Prostate gland (tissue), 2 donors: ENCODE data around the gene DHX30. TPM values are rescaled to one million over a fixed set of nuclear protein-coding genes. Genes with fewer than 3 reads are reported as not detected.

Source experiments
- DNase-seq: peaks from one replicate; pipeline ENCODE4 v3.0.0-alpha.2; 2019; ENCODE audit warnings: low spot score
- H3K27ac ChIP-seq, 2 donors: fragments of 200-600 bp; sonication (generic); 2 replicates each; pipeline ENCODE4 v1.5.1; 2017 to 2019
- H3K27me3 ChIP-seq: fragments of 200-600 bp; sonication (generic); replicated peaks from 2 replicates; pipeline ENCODE4 v1.5.1; 2019; ENCODE audit not compliant: insufficient read depth
- H3K36me3 ChIP-seq, 2 donors: fragments of 200-600 bp; sonication (generic); 1 replicate in 1 of 2; 2 replicates in 1 of 2; pipeline versions ENCODE4 v1.5.1 to v1.8.1; 2017 to 2019
- H3K4me1 ChIP-seq: fragments of 200-600 bp; sonication (generic); replicated peaks from 2 replicates; pipeline ENCODE4 v1.5.1; 2019
- H3K4me3 ChIP-seq, 2 donors: fragments of 200-600 bp; sonication (generic); 2 replicates each; pipeline ENCODE4 v1.5.1; 2017 to 2019
- H3K9me3 ChIP-seq: fragments of 200-600 bp; sonication (generic); 2 replicates; pipeline ENCODE4 v1.5.1; 2017
- CTCF ChIP-seq, 4 experiments: fragments of 200-600 bp in 2 of 4; fragments of 450-650 bp in 2 of 4; sonication (generic) in 2 of 4; IDR thresholded peaks; 1 replicate in 3 of 4; 2 replicates in 1 of 4; pipeline ENCODE4 v1.5.1; 2016 to 2019; ENCODE audit warnings: antibody characterized with exemption in 4 of 4, mild to moderate bottlenecking in 2 of 4, moderate library complexity in 2 of 4
- POLR2A ChIP-seq: fragments of 450-650 bp; IDR thresholded peaks from one replicate; pipeline ENCODE4 v1.6.1; 2016; ENCODE audit warnings: antibody characterized with exemption, mild to moderate bottlenecking
- POLR2AphosphoS5 ChIP-seq: sonication (generic); formaldehyde crosslinking; IDR thresholded peaks from one replicate; pipeline ENCODE4 v1.6.1; 2017; ENCODE audit warnings: antibody characterized with exemption
- WGBS: methylation state at CpG from one replicate; pipeline ENCODE4 v1.1.5; 2018; 5-methylcytosine and 5-hydroxymethylcytosine counted together
- intact Hi-C: fragments of 100-400 bp; cut with DNase I; formaldehyde crosslinking; loops from one replicate; pipeline ENCODE4 v1.14.2; 2022
- total RNA-seq, 2 donors: library from RNA; depleted of rRNA; stranded (reverse); fragments of >200 nt; gene quantifications; one replicate each; pipeline ENCODE4 v1.1.0, GENCODE V29; 2016

DHX30 gene
- total RNA-seq, 2 donors from 2014 or later: 72.9 to 107 TPM

- Histone ChIP-seq H3K27me3 (no peaks in the 10 kb centered on the region), H3K4me1 (no peaks in the 10 kb centered on the region), H3K9me3 (no peaks in the 10 kb centered on the region), H3K36me3 (peaks cover 8% of the 10 kb centered on the region in 2 donors), H3K4me3 (no peak overlapping the region), H3K27ac (no peak overlapping the region)
- intact Hi-C loops: no loop called here
- TF ChIP-seq CTCF (IDR thresholded peaks at IDR 0.05) (no peak), POLR2A (no peak), POLR2AphosphoS5 (no peak)
- WGBS: 97% methylated on average over 2 of the region's 2 CpGs
- DNase-seq: no peak
These were observed 65.4 kb downstream of the DHX30 start for GRCh38 chr3:47868306-47868705.

DNA sequence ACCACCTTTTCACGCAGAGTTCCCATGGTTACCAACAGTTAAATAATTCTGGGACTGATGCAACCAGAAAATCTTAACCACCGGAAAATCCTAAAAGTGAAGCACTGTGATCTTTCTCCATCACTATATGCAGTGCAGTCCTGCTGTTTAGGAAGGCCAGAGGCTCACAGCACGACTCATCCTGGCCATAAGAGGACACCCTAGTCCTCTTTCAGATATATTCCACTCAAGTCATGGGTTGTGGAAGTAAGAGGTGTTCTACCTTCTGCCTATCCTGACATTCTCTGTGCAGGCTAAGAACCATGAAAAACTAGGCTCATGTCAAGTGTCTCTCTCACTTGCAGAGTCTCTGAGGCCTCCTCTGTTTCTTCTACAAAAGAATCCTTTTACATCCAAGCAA, 67.2 kb downstream of the DHX30 start:
- no peak for TF ChIP-seq POLR2AphosphoS5
- TF ChIP-seq CTCF (IDR thresholded peaks at IDR 0.05): no peak
- TF ChIP-seq POLR2A: no peak
- intact Hi-C loops: no loop called here
- H3K9me3 ChIP-seq: no peaks in the 10 kb centered on the region
- H3K4me1 ChIP-seq: no peaks in the 10 kb centered on the region
- peaks cover 8% of the 10 kb centered on the region in 2 donors for H3K36me3 ChIP-seq
- no peak overlapping the region for H3K4me3 ChIP-seq
- no peak overlapping the region for H3K27ac ChIP-seq
- H3K27me3 ChIP-seq: no peaks in the 10 kb centered on the region
- 87% methylated on average over 3 of the region's 3 CpGs for WGBS
- DNase-seq: no peak

DNA sequence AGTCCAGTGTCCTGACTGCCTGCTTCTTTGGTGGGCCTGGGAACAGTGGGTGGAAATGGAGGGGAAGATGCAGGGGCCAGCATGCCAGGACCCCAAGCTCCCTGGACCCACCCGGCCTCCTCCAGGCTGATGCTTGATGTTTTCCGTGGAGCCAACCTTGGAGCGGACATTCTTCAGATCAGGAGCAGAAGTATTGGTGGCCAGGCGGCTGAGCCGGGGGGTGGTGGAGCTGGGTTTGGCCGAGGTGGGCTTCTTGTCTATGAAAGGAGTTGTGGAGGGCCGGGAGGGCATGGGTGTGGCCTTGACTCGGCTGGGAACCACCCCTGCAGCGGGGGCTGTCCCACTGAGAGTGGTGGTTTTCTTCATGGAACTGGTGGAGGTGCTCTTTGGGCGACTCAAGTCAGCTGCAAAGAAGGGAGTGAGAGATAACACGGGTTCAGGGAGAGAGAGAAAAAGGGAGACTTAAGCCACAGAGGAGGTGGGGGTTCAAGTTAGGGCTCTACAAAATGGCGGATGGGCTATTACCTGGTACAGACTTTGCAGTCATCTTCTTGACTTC, 67.8 kb downstream of the DHX30 start:
- 94% methylated on average over 12 of the region's 12 CpGs for WGBS

DNA sequence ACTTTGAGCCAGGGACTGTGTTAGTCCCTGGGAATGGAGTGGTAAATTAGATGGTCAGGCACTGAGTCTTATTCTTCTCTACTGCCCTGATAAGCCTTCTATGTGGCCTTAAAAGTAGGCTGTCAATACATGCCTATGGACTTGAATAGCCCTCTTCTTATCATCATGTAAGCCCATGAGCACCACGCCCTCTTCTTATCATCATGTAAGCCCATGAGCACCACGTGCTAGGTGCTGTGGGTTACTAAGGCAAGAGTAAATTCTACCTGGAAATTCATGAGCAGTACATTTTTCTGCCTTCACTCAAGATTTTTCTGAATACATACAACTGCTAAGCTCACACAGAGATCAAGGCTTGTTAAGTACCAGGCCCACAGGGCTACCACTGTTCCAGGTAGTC, 68.5 kb downstream of the DHX30 start:
- TF ChIP-seq CTCF (IDR thresholded peaks at IDR 0.05) (no peak), POLR2AphosphoS5 (no peak), POLR2A (no peak)
- no peak overlapping the region for H3K27ac ChIP-seq
- H3K27me3 ChIP-seq: no peaks in the 10 kb centered on the region
- no peaks in the 10 kb centered on the region for H3K4me1 ChIP-seq
- H3K4me3 ChIP-seq: no peak overlapping the region
- WGBS: 95% methylated on average over 2 of the region's 2 CpGs
- intact Hi-C loops: no loop called here
- no peaks in the 10 kb centered on the region for H3K9me3 ChIP-seq
- no peak for DNase-seq
- H3K36me3 ChIP-seq: peaks cover 8% of the 10 kb centered on the region in 2 donors

More for the DNA sequence above, 67.8 kb downstream of the DHX30 start:
- no peak for TF ChIP-seq POLR2AphosphoS5
- intact Hi-C loops: no loop called here
- H3K9me3 ChIP-seq: no peaks in the 10 kb centered on the region
- no peak overlapping the region for H3K27ac ChIP-seq
- H3K27me3 ChIP-seq: no peaks in the 10 kb centered on the region
- H3K4me1 ChIP-seq: no peaks in the 10 kb centered on the region
- peaks cover 8% of the 10 kb centered on the region in 2 donors for H3K36me3 ChIP-seq
- no peak for DNase-seq
- no peak overlapping the region for H3K4me3 ChIP-seq

DNA sequence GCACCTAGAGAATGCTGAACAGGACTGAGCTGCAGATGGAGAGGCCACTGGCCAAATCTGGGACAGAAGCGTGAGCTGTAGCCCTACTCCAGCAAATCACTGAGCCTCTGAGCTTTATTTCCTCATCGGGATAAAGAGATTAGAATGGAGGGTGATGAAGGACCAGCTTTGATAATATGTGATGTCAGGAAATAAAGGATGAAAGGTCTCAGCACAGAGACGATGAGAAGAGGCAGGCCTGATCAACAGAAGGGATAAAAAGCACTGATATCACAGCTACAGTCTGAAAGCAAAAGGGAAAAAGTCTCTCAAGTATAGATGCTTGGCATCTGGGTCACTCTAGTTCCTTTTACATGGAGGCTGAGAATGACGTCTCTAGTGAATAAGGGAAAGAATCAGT, 70.0 kb downstream of the DHX30 start:
- Histone ChIP-seq H3K4me3 (no peak overlapping the region), H3K27ac (no peak overlapping the region), H3K27me3 (no peaks in the 10 kb centered on the region), H3K36me3 (peaks cover 0 to 8% of the 10 kb centered on the region in 2 donors), H3K9me3 (no peaks in the 10 kb centered on the region), H3K4me1 (no peaks in the 10 kb centered on the region)
- DNase-seq: no peak
- intact Hi-C loops: no loop called here
- WGBS: 86% methylated on average over 4 of the region's 4 CpGs
- TF ChIP-seq POLR2A (no peak), POLR2AphosphoS5 (no peak), CTCF (IDR thresholded peaks at IDR 0.05) (no peak)
